A549 (cell line): Measurements from ENCODE around the gene LYAR.

Experiments used
- CBX8 ChIP-seq: fragments of 200-600 bp; sonication (generic); IDR thresholded peaks from 2 replicates; pipeline ENCODE4 v1.6.1; 2016
- EP300 ChIP-seq, 2 experiments: fragments of >200 bp; sonication (Bioruptor Twin); formaldehyde crosslinking; IDR thresholded peaks; 2 replicates in 1 of 2; 3 replicates in 1 of 2; pipeline ENCODE4 v1.6.1; 2016 to 2017
- HDAC2 ChIP-seq: fragments of 200-600 bp; sonication (generic); IDR thresholded peaks from 2 replicates; pipeline ENCODE4 v1.6.1; 2016
- KDM1A ChIP-seq: fragments of 200-600 bp; sonication (generic); IDR thresholded peaks from 2 replicates; pipeline ENCODE4 v1.6.1; 2016; ENCODE audit warnings: low read depth, mild to moderate bottlenecking
- MAX ChIP-seq: IDR thresholded peaks from 2 replicates; pipeline ENCODE4 v1.6.1; 2012
- POLR2A ChIP-seq: IDR thresholded peaks from 2 replicates; pipeline ENCODE4 v1.6.1; 2012; ENCODE audit warnings: mild to moderate bottlenecking, low read length
- REST ChIP-seq: fragments of 200-600 bp; sonication (generic); IDR thresholded peaks from 2 replicates; pipeline ENCODE4 v1.6.1; 2016; ENCODE audit warnings: antibody characterized with exemption, mild to moderate bottlenecking, moderate library complexity
- ZSCAN20 ChIP-seq: fragments of 250-450 bp; sonication (Bioruptor Pico); IDR thresholded peaks from 2 replicates; pipeline ENCODE4 v1.8.0; 2022; ENCODE audit warnings: mild to moderate bottlenecking, moderate library complexity
- TF ChIP-seq, protein P1 (sequence below): fragments of >200 bp; sonication (Bioruptor Twin); formaldehyde crosslinking; IDR thresholded peaks from 3 replicates; pipeline ENCODE4 v1.5.1; 2016

GRCh38 chr4:4225915-4226605 is 63.9 kb downstream of the LYAR start:
- TF ChIP-seq CBX8 (no peak), EP300 (IDR thresholded peaks at IDR 0.05) (no peak), MAX (no peak), HDAC2 (no peak), REST (no peak), POLR2A (no peak), ZSCAN20 (CRISPR knock-in tag) (no peak), KDM1A (no peak)
- TF ChIP-seq, protein P1, sequence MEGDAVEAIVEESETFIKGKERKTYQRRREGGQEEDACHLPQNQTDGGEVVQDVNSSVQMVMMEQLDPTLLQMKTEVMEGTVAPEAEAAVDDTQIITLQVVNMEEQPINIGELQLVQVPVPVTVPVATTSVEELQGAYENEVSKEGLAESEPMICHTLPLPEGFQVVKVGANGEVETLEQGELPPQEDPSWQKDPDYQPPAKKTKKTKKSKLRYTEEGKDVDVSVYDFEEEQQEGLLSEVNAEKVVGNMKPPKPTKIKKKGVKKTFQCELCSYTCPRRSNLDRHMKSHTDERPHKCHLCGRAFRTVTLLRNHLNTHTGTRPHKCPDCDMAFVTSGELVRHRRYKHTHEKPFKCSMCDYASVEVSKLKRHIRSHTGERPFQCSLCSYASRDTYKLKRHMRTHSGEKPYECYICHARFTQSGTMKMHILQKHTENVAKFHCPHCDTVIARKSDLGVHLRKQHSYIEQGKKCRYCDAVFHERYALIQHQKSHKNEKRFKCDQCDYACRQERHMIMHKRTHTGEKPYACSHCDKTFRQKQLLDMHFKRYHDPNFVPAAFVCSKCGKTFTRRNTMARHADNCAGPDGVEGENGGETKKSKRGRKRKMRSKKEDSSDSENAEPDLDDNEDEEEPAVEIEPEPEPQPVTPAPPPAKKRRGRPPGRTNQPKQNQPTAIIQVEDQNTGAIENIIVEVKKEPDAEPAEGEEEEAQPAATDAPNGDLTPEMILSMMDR, result no peak
